ENCODE results near the gene TANC1. TPM values are rescaled to one million over a fixed set of nuclear protein-coding genes. Genes with fewer than 3 reads are reported as not detected.

TANC1 gene
- polyA plus RNA-seq, 1 donor from 2014 or later: 0.37 TPM

DNA sequence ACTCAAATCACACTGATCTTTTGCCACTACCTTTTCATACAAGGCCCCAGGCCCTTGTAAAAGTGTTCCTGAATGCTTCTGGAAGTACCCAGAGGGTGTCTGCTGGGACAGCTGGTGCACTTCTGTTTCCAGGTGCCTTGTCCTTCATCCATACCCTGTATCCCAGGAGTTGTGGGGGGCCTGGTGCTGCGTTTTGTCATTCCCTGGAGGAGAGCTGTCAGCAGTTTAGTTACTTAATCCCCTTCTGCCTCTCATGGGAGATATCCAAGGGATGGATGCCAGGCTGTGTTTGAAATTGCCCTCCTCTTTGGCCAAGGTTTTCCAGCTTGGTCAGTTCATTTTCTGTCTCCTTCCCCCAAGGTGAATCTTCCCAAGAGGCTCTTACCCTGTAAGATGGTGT lies 159.8 kb downstream of the TANC1 start:
- no peaks in the 10 kb centered on the region for H3K27me3 ChIP-seq (ENCODE audit: insufficient read depth, low read depth, low read length)
- H3K9me3 ChIP-seq (ENCODE audit: low read length): no peaks in the 10 kb centered on the region
- no peaks in the 10 kb centered on the region for H4K20me1 ChIP-seq (ENCODE audit: insufficient read depth)
- TF ChIP-seq SMC3 (conservative IDR thresholded peaks at IDR 0.05; ENCODE audit: poor library complexity): no peak
- no peak for TF ChIP-seq POLR2AphosphoS5 (IDR thresholded peaks at IDR 0.05)
- TF ChIP-seq TAF1 (IDR thresholded peaks at IDR 0.05; ENCODE audit: low read depth): no peak
- TF ChIP-seq, protein P1, sequence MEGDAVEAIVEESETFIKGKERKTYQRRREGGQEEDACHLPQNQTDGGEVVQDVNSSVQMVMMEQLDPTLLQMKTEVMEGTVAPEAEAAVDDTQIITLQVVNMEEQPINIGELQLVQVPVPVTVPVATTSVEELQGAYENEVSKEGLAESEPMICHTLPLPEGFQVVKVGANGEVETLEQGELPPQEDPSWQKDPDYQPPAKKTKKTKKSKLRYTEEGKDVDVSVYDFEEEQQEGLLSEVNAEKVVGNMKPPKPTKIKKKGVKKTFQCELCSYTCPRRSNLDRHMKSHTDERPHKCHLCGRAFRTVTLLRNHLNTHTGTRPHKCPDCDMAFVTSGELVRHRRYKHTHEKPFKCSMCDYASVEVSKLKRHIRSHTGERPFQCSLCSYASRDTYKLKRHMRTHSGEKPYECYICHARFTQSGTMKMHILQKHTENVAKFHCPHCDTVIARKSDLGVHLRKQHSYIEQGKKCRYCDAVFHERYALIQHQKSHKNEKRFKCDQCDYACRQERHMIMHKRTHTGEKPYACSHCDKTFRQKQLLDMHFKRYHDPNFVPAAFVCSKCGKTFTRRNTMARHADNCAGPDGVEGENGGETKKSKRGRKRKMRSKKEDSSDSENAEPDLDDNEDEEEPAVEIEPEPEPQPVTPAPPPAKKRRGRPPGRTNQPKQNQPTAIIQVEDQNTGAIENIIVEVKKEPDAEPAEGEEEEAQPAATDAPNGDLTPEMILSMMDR (IDR thresholded peaks at IDR 0.05; ENCODE audit: poor library complexity, severe bottlenecking): no peak
- TF ChIP-seq, protein P2, sequence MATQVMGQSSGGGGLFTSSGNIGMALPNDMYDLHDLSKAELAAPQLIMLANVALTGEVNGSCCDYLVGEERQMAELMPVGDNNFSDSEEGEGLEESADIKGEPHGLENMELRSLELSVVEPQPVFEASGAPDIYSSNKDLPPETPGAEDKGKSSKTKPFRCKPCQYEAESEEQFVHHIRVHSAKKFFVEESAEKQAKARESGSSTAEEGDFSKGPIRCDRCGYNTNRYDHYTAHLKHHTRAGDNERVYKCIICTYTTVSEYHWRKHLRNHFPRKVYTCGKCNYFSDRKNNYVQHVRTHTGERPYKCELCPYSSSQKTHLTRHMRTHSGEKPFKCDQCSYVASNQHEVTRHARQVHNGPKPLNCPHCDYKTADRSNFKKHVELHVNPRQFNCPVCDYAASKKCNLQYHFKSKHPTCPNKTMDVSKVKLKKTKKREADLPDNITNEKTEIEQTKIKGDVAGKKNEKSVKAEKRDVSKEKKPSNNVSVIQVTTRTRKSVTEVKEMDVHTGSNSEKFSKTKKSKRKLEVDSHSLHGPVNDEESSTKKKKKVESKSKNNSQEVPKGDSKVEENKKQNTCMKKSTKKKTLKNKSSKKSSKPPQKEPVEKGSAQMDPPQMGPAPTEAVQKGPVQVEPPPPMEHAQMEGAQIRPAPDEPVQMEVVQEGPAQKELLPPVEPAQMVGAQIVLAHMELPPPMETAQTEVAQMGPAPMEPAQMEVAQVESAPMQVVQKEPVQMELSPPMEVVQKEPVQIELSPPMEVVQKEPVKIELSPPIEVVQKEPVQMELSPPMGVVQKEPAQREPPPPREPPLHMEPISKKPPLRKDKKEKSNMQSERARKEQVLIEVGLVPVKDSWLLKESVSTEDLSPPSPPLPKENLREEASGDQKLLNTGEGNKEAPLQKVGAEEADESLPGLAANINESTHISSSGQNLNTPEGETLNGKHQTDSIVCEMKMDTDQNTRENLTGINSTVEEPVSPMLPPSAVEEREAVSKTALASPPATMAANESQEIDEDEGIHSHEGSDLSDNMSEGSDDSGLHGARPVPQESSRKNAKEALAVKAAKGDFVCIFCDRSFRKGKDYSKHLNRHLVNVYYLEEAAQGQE (IDR thresholded peaks at IDR 0.05; ENCODE audit: borderline replicate concordance): no peak
- TF ChIP-seq MXI1 (conservative IDR thresholded peaks at IDR 0.05; ENCODE audit: poor library complexity, severe bottlenecking): no peak
- no peak for TF ChIP-seq EZH2 (IDR thresholded peaks at IDR 0.05; ENCODE audit: borderline replicate concordance, insufficient read depth, low read length, poor library complexity, severe bottlenecking)
- TF ChIP-seq RAD21 (conservative IDR thresholded peaks at IDR 0.05): no peak
- TF ChIP-seq EP300 (conservative IDR thresholded peaks at IDR 0.05; ENCODE audit: poor library complexity, severe bottlenecking): no peak
- no peaks in the 10 kb centered on the region for H3F3A ChIP-seq (ENCODE audit: insufficient read depth, low read length, poor library complexity, severe bottlenecking)
- no peak overlapping the region for H3K4me2 ChIP-seq (ENCODE audit: low read length)
- H3K36me3 ChIP-seq (ENCODE audit: insufficient read depth, low read length): no peaks in the 10 kb centered on the region
- no peak overlapping the region for H3K9ac ChIP-seq (ENCODE audit: low read length)
- H3K9me2 ChIP-seq (ENCODE audit: insufficient read depth, low read length): no peaks in the 10 kb centered on the region
- H3K79me2 ChIP-seq (replicated peaks; ENCODE audit: insufficient read depth, low read length): no peaks in the 10 kb centered on the region
- no peak overlapping the region for H3K4me3 ChIP-seq (ENCODE audit: low read length)
- H3K27ac ChIP-seq (ENCODE audit: low read length): no peak overlapping the region
- H2AFZ ChIP-seq (ENCODE audit: low read depth, low read length): no peak overlapping the region

DNA sequence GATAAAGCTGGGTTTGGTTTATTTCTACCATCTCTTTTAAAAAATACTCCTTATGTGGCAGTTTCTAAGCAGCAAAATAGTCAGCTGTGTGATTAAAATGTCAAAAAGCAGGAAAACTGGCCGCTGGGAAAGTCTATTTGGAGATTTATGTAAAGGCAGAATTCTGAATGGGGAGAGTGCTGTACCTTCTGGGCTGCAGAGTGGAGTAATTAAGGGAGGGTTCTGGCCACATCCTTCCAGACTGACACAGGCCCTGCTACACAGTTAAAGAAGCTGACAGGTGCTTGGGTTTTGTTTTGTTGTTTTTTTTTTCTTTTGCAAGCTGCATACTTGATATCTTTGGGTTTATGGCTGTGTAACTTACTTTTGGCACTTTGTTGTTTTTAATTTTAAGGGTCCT lies 160.8 kb downstream of the TANC1 start:
- no peaks in the 10 kb centered on the region for H3K36me3 ChIP-seq (ENCODE audit: insufficient read depth, low read length)
- no peak for TF ChIP-seq TAF1 (IDR thresholded peaks at IDR 0.05; ENCODE audit: low read depth)
- no peak for TF ChIP-seq EZH2 (IDR thresholded peaks at IDR 0.05; ENCODE audit: borderline replicate concordance, insufficient read depth, low read length, poor library complexity, severe bottlenecking)
- TF ChIP-seq, protein P2 (IDR thresholded peaks at IDR 0.05; ENCODE audit: borderline replicate concordance): no peak
- no peak for TF ChIP-seq MXI1 (conservative IDR thresholded peaks at IDR 0.05; ENCODE audit: poor library complexity, severe bottlenecking)
- H4K20me1 ChIP-seq (ENCODE audit: insufficient read depth): no peaks in the 10 kb centered on the region
- H3K79me2 ChIP-seq (replicated peaks; ENCODE audit: insufficient read depth, low read length): no peaks in the 10 kb centered on the region
- no peaks in the 10 kb centered on the region for H3F3A ChIP-seq (ENCODE audit: insufficient read depth, low read length, poor library complexity, severe bottlenecking)
- H3K4me3 ChIP-seq (ENCODE audit: low read length): no peak overlapping the region
- H3K4me2 ChIP-seq (ENCODE audit: low read length): no peak overlapping the region
- H3K27ac ChIP-seq (ENCODE audit: low read length): no peak overlapping the region
- no peak overlapping the region for H3K9ac ChIP-seq (ENCODE audit: low read length)
- H3K27me3 ChIP-seq (ENCODE audit: insufficient read depth, low read depth, low read length): no peaks in the 10 kb centered on the region
- no peak overlapping the region for H2AFZ ChIP-seq (ENCODE audit: low read depth, low read length)
- no peaks in the 10 kb centered on the region for H3K9me2 ChIP-seq (ENCODE audit: insufficient read depth, low read length)
- no peaks in the 10 kb centered on the region for H3K9me3 ChIP-seq (ENCODE audit: low read length)

Measured in neural cell (in vitro differentiated cells).